COLO668 (cell line): ENCODE results near the gene AHCYL2.
A peak's percentile ranks its signal among the peaks of the same experiment; 100 is the strongest.
"Not testable (repeated sequence)": the region's sequence is repeated elsewhere in the genome, so short reads cannot be mapped to it uniquely, and the experiment has no call there.

Source experiments
- DNase-seq: peaks from one replicate; lab custom pipeline; 2025; ENCODE audit not compliant: unreplicated experiment; lab: John Stamatoyannopoulos, UW

AHCYL2 gene

GRCh38 chr7:129412501-129412900, 187.7 kb downstream of the AHCYL2 start:
- no peak for DNase-seq

- no peak for DNase-seq
Measured at GRCh38 chr7:129417073-129417472, 192.2 kb downstream of the AHCYL2 start.

DNA sequence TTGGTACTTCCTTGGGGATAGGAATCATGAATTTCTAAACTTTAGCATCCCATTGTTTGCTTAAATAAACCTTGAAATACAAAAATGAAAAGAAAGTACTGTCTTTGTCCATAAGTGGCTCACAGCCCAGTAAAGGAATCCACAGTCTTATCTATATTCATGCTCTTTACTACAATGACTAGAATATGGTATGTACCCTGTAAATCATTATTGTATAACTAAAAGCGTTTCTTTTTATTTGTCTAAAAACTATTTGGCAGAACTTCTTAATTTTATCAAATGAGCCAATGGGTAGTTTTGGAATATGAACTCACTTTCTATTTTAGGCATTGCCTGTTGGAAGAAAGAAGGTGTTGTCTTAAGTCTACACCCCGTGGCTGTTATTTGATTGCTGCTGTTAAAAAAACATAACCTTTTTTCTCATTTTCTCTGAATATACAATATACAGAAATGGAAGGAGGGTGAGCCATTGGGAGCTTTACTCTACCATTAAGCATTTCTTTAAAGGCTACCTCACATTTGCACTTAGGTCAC, 197.0 kb downstream of the AHCYL2 start:
- DNase-seq: no peak

DNA sequence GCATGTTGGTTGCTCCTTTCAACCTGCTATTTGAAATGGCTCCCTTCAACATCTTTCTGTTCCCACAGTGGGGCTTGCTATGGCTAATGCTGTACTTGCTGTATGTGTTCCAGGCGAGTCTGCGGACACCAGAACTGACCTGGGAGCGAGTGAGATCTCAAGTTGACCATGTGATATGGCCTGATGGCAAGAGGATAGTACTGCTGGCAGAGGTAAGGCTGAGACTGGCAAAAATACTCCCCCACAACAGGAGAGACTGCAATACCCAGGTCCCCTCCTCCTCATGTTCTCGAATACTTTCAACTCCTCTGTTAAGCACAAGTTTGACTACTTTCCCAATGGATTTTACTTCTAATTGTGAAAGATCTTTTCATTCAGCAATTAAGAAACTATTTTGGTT, 197.9 kb downstream of the AHCYL2 start:
- DNase-seq: no peak

GRCh38 chr7:129423700-129424410, 199.0 kb downstream of the AHCYL2 start:
- DNase-seq: no peak

GRCh38 chr7:129426482-129426881, 201.7 kb downstream of the AHCYL2 start:
- no peak for DNase-seq

GRCh38 chr7:129427526-129428045, 202.8 kb downstream of the AHCYL2 start:
- no peak for DNase-seq

- DNase-seq: no peak
Measured at GRCh38 chr7:129431911-129432643, 207.2 kb downstream of the AHCYL2 start.

GRCh38 chr7:129433847-129434674, 209.2 kb downstream of the AHCYL2 start, which contains the start of gene STRIP2:
TSS of gene STRIP2 (plus strand) at chr7:129434432. CDS start at chr7:129434473, 41 bp downstream.
- peak; percentile 92 for DNase-seq

DNA sequence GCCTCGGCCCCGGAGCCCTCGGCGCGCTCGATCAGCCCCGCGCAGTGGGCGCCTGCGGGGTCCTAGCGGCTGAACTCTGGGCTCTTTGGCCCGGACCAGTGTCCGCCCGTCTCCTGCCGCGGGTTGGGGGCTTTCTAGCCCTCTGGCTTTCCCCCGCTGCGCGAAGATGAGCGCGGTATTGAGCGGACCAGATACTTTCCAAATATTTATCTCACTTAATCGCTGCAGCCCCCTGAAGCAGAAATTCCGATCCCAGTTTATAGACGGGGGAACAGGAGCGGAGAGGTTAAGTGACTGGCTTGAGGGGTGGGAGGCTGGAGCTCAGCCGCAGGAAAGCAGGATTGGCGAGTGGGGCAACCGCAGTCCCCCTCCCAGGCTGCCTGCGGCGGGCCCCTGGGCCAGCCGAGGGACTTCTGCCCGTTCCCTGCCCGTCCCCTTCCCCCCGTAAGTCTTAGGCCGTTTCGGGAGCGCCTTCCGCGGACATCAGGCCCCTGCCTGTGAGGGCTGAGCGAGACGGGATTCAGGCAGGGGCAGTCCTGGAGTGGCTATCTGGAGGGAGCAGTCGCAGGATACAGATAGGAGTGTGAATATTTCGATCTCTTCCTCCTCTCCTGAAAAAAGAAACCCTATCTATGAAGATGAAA, 210.0 kb downstream of the AHCYL2 start:
- peak; percentile 31 for DNase-seq

DNA sequence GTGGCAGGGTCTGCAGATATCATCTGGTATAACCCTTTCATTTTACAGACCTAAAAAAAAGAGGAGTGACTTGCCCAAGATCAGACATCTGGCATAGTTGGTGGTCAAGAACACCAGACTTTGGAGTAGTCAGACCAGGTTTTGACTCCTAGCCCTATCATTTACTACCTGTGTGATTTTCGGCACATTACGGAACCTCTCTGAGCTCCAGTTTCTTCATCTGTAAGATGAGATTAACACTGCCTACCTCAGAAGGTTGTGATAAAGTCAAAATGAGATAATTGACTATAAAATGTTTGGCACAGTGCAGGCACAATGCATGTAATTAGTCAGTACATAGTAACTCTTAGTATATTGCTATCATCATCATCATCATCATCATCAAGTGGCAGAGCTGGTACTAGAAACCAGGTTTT, 210.6 kb downstream of the AHCYL2 start:
- no peak for DNase-seq

DNA sequence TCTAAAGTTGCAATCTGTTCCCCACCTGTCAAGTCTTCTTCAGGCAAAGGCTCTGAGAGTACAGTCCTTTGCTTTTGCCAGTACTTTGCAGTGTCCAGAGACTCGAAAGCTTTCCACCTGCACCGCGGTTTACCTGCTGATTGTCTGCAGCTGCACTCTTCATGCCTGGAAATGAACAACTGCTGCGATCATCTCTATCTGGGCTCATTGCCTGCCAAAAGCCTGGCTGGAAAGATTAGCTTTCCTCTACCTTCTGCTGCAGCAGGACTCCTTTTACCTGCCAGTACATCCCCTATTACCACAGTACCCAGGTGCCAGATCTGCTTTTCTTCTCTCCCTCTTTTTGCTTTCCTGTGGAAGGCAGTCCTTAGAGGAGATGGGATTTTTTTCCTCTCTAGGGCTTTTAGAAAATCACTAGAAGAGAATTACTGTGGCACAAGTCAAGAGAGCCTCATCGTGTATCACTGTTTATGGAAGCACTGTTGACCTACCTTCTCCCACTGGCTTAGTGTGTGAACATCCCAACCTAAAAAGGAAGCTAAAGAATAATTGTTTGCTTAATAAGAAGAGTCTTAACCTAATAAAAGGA, 211.6 kb downstream of the AHCYL2 start:
- DNase-seq: peak; percentile 17

DNA sequence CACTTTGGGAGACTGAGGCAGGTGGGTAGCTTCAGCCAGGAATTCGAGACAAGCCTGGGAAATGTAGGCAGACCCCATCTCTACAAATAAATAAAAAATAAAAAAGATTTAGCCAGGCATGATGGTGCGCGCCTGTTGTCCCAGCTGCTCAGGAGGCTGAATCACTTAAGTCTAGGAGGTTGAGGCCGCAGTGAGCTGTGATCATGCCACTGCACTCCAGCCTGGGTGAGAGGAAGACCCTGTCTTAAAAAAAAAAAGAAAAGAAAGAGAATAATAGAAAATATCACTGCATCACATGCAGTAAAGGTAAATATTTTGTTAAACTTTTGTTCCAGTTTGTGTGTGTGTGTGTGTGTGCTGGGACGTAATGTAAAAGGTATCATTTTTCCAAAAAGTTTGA, 212.4 kb downstream of the AHCYL2 start:
- DNase-seq: no peak

DNA sequence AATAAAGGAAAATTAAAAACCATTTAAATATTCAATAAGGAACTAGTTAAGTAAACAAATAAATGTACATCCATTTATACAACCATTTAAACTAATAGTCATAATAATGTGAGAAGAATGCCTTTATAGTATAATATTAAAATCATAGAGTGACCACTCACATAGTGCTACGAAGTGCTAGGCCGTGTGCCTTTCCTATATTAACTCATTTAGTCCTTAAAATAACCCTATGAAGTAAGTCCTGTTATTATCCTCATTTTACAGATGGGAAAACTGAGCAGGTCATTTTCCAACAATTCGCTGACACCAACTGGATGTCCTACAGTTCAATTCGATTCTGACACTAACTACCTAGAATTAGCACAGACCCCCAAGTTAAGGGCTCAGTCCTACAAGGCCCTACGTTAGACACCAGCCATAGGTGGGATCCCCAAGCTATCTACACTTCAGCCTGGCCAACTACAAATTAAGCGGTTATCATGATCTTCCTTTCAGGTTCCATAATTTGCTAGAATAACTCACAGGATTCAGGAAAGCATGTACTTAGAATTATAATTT, 213.5 kb downstream of the AHCYL2 start:
- no peak for DNase-seq

DNA sequence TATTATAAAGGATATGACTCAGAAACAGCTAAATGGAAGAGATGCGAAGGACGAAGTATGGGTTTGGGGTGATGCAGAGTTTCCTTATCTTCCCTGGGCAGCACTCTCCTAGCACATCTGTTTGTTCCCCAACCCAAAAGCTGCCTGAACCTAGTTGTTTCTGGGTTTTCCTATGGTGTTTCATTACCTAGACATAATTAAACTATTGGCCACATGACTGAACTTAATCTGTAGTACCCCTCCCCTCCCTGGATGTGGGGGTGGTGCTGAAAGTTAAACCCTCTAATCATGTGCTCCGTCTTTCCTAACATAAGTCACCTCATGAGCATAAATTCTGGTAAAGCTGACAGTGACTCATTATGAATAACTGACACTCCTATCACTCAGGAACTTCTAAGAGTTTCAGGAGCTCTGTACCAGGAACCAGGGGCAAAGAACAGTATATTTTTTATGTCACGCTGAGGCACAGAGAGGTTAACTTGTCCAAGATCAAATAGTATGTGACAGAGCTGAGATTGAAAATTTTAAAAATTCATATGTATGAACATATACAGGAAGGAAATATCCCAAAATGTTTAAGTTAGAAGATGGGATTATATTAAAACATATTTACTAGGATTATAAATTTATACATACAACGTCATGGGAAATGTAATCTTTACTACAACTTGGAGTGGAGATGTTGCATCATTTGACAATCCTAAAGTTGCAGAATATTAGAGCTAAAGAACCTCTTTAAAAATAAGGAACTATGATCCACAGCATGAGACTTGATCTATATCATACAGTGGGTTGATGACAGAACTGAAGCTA, 214.2 kb downstream of the AHCYL2 start:
- DNase-seq: no peak

DNA sequence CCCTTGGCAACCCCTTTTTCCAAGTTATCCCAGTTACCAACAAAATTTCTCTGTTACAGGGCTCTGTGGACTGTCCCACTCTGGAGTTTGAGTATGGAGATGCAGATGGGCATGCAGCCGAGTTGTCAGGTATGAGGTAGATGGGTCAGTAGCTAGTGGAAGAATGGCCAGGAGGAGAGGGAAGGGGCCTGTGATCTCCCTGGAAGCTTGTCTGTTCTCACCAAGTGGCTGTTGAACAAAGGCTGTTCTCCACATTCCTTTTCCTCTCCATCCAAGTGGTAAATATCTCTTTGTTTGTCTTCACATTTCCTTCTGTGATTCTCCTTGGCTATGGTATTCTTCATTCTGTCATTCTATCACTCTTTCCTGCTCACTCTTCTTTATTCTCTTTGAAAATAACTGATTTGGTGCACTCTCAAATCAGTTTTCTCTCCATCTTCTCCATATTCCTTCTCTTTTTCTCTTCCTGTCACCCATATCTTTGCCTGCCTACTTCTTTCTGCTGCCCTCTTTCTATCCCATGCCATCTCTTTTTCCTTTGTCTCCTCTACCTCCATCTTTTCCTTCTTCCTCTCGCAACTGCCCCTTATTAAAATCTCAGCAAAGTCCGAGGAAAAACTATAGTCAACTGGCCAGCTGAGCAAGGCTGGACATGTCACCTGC, 215.3 kb downstream of the AHCYL2 start:
- DNase-seq: no peak

- DNase-seq: no peak
Measured at GRCh38 chr7:129443612-129444011, 218.8 kb downstream of the AHCYL2 start.

DNA sequence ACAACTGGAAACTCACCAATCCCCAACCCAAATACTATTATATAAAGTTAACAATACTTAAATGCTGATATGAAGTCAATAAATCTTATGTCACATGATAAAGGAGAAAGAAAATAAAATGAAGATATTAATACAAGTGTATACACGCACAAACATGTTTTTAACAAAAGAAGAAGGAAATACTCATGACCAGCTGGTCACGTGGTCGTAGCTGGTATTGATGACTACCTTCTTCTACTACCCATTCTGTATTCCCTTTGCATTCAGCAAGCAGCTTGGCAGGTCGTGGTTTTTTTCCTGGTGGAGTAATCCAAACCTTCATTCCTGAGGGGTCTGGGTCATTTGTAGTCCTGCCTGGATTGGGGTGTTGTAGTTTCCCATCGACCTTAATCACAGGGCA, 219.9 kb downstream of the AHCYL2 start:
- DNase-seq: not testable (repeated sequence)

GRCh38 chr7:129446925-129447324, 222.1 kb downstream of the AHCYL2 start:
- DNase-seq: not testable (repeated sequence)
